A549 (cell line): ENCODE results near the gene TFG.

Experiments
- BHLHE40 ChIP-seq: IDR thresholded peaks from 2 replicates; pipeline ENCODE4 v1.6.1; 2012; ENCODE audit warnings: low read depth, low read length, inconsistent platforms
- CEBPB ChIP-seq, 2 experiments: fragments of >200 bp in 1 of 2; sonication (Bioruptor Twin) in 1 of 2; formaldehyde crosslinking in 1 of 2; IDR thresholded peaks; 2 replicates each; pipeline ENCODE4 v1.6.1; 2012 to 2016
- CHD2 ChIP-seq: fragments of 150-350 bp; IDR thresholded peaks from 2 replicates; pipeline ENCODE4 v1.6.1; 2014; ENCODE audit warnings: low read length; ENCODE audit not compliant: partially characterized antibody
- CTCF ChIP-seq: fragments of >200 bp; sonication (Bioruptor Twin); formaldehyde crosslinking; IDR thresholded peaks from 3 replicates; pipeline ENCODE4 v1.5.1; 2016
- KDM1A ChIP-seq: fragments of 200-600 bp; sonication (generic); IDR thresholded peaks from 2 replicates; pipeline ENCODE4 v1.6.1; 2016; ENCODE audit warnings: low read depth, mild to moderate bottlenecking
- MAZ ChIP-seq: fragments of 150-350 bp; IDR thresholded peaks from 2 replicates; pipeline ENCODE4 v1.6.1; 2014; ENCODE audit warnings: antibody characterized with exemption, low read depth, low read length, borderline replicate concordance
- PBX3 ChIP-seq: IDR thresholded peaks from 2 replicates; pipeline ENCODE4 v1.6.1; 2012
- POLR2A ChIP-seq: IDR thresholded peaks from 2 replicates; pipeline ENCODE4 v1.6.1; 2012; ENCODE audit warnings: mild to moderate bottlenecking, low read length
- RAD21 ChIP-seq, 2 experiments: fragments of >200 bp in 1 of 2; sonication (Bioruptor Twin) in 1 of 2; formaldehyde crosslinking in 1 of 2; IDR thresholded peaks in 1 of 2; conservative IDR thresholded peaks in 1 of 2; 2 replicates in 1 of 2; 3 replicates in 1 of 2; pipeline ENCODE4 v1.6.1; 2012 to 2018; ENCODE audit warnings: inconsistent platforms in 1 of 2
- TF ChIP-seq, protein P1 (sequence below): fragments of 200-600 bp; sonication (generic); IDR thresholded peaks from 2 replicates; pipeline ENCODE4 v1.6.1; 2016; ENCODE audit warnings: antibody characterized with exemption, mild to moderate bottlenecking, moderate library complexity

DNA sequence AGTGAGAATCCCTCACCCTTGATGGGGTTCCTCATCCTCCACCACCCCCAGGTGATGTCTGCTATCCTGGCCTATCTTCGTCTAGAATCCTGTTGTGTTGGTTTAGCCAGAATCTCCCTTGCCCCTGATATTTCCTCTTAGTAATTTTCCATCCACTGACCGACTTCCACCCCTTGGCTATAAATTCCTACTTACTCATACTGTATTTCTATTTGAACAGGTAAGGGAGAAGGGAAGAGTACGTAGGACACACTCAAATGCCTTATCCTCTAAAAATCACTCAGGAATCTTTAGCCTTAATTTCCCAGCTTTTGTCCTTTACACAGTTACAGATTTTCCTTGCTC is 678 bp upstream of the TFG start:
- TF ChIP-seq BHLHE40 (no peak), MAZ (no peak), CEBPB (IDR thresholded peaks at IDR 0.05) (no peak), KDM1A (no peak), CTCF (no peak), POLR2A (no peak), RAD21 (conservative IDR thresholded peaks at IDR 0.05 in 1 of 2, IDR thresholded peaks at IDR 0.05 in 1 of 2) (no peak), CHD2 (no peak), PBX3 (no peak)
- TF ChIP-seq, protein P1, sequence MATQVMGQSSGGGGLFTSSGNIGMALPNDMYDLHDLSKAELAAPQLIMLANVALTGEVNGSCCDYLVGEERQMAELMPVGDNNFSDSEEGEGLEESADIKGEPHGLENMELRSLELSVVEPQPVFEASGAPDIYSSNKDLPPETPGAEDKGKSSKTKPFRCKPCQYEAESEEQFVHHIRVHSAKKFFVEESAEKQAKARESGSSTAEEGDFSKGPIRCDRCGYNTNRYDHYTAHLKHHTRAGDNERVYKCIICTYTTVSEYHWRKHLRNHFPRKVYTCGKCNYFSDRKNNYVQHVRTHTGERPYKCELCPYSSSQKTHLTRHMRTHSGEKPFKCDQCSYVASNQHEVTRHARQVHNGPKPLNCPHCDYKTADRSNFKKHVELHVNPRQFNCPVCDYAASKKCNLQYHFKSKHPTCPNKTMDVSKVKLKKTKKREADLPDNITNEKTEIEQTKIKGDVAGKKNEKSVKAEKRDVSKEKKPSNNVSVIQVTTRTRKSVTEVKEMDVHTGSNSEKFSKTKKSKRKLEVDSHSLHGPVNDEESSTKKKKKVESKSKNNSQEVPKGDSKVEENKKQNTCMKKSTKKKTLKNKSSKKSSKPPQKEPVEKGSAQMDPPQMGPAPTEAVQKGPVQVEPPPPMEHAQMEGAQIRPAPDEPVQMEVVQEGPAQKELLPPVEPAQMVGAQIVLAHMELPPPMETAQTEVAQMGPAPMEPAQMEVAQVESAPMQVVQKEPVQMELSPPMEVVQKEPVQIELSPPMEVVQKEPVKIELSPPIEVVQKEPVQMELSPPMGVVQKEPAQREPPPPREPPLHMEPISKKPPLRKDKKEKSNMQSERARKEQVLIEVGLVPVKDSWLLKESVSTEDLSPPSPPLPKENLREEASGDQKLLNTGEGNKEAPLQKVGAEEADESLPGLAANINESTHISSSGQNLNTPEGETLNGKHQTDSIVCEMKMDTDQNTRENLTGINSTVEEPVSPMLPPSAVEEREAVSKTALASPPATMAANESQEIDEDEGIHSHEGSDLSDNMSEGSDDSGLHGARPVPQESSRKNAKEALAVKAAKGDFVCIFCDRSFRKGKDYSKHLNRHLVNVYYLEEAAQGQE: no peak
